Measurements from ENCODE around the gene TJP1.
"Not testable (repeated sequence)": the region's sequence is repeated elsewhere in the genome, so short reads cannot be mapped to it uniquely, and the experiment has no call there.

TJP1 gene

DNA sequence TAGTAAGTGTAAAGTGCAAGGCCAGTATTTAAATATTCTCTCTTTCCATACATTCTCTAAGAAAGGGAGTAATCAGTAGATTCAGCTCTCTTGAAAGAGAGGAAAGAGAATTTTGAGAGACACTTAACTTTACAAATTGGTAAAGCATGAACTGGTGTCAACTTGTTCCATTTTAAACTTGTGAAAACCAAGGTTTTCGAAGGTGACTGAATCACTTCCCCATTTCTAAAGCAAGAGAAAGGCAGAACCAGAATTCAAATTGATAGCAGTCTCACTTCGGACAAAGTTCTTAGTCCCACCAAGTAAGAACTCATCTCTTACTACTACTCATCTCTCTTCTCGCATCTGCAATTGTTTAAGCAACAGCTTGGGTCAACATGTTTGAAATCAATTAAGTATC is 22.4 kb downstream of the TJP1 start:
- DNase-seq (ENCODE audit: low spot score): no peak

- DNase-seq (ENCODE audit: low spot score): no peak
Measured at GRCh38 chr15:29795610-29796009, 26.7 kb downstream of the TJP1 start.

DNA sequence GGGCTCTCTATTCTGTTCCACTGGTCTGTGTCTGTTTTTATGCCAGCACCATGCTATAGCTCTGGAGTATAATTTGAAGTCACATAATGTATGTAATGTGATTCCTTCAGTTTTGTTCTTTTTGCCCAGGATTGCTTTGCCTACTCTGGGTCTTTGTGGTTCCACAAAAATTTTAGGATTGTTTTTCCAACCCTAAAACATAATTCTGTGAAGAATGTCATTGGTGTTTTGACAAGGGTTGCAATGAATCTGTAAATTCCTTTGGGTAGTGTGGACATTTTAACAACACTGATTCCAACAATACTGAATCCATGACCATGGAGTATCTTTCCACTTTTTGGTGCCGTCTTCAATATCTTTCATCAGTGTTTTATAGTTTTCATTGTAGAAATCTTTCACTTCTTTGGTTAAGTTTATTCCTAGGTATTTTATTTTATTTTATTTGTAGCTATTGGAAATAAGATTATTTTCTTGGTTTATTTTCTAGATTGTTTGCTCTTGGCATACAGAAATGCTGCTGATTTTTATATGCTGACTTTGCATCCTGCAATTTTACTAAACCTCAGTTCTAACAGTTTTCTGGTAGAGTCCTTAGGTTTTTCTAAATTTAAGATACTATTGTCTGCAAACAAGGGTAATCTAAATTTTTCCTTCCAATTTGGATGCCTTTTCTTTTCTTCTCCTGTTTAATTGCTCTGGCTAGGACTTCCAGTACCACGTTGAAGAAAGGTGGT is 29.7 kb downstream of the TJP1 start:
- DNase-seq (ENCODE audit: low spot score): no peak

- DNase-seq (ENCODE audit: low spot score): no peak
Measured at GRCh38 chr15:29790607-29791006, 31.7 kb downstream of the TJP1 start.

DNA sequence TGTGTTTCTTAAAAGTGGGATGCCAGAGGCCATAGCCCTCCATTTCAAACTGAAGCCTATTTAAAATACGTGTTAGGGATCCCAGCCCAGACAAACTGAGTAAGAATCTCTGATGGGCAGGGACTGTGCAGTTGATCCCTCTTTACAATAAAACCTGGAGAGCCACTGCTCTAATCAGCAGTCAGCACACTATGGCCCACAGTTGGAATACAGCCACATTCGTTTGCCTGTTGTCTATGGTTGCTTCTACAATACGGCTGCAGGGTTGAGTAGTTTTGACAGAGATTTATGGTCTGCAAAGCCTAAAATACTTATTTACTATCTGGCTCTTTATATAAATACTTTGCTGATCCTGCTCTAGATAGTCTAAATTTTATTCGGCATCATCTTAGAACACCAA is 32.4 kb downstream of the TJP1 start:
- DNase-seq (ENCODE audit: low spot score): no peak

- DNase-seq (ENCODE audit: low spot score): no peak
Measured at GRCh38 chr15:29788433-29789034, 33.7 kb downstream of the TJP1 start.

GRCh38 chr15:29787767-29788166 is 34.5 kb downstream of the TJP1 start:
- no peak for DNase-seq (ENCODE audit: low spot score)

GRCh38 chr15:29785642-29786041 is 36.6 kb downstream of the TJP1 start:
- DNase-seq (ENCODE audit: low spot score): no peak

DNA sequence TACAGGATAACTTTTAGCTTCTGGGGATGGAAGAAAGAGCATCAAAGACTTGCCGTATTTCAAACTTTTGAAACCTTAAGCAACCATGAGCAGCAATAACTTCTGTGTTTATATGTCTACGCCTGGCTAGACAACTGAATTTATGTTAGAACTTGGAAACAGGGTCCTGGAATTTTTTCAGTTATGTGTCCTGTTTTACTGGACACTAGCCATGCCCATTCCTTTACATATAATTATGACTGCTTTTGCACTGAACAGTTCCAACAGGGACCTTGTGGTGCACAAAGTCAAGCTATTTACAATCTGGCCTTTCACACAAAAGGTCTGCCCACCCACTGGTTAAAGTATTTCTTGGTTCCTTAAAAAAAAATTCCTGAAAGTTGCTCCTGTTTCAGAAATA is 37.1 kb downstream of the TJP1 start:
- DNase-seq (ENCODE audit: low spot score): no peak

DNA sequence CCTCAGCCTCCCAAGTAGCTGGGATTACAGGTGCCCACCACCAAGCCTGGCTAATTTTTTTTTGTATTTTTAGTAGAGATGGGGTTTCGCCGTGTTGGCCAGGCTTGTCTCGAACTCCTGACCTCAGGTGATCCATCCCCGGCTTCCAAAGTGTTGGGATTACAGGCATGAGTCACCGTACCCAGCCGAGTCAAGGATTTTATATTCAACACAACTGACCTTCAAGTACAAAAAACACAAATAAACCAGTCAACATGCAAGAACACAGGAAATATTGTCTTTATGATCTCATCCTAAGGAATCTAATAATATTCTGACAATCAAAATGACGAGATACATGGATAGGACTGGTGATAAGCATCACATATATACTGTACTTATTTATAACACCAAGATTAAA is 37.9 kb downstream of the TJP1 start:
- no peak for DNase-seq (ENCODE audit: low spot score)

- not testable (repeated sequence) for DNase-seq (ENCODE audit: low spot score)
Measured at GRCh38 chr15:29782816-29783215, 39.5 kb downstream of the TJP1 start.

- no peak for DNase-seq (ENCODE audit: low spot score)
Measured at GRCh38 chr15:29778382-29778781, 43.9 kb downstream of the TJP1 start.

DNA sequence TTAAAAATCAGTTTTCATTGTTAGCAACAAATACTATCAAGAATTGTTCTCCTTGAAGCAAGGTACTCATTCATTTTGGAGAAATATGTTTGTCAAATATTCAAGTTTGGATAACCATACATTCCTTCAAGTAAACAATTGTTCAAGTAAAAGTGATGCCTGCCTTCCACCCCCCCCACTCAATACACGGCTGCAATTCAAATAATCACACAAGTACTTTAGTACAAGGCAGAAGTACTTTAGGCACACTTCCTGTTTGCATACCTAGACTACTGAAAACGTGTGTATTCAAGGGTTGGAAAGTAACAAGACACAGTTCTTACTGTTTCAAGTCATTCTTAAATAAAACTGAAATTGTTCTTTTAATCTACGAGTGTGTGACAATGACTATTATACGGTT is 45.4 kb downstream of the TJP1 start:
- no peak for DNase-seq (ENCODE audit: low spot score)

DNA sequence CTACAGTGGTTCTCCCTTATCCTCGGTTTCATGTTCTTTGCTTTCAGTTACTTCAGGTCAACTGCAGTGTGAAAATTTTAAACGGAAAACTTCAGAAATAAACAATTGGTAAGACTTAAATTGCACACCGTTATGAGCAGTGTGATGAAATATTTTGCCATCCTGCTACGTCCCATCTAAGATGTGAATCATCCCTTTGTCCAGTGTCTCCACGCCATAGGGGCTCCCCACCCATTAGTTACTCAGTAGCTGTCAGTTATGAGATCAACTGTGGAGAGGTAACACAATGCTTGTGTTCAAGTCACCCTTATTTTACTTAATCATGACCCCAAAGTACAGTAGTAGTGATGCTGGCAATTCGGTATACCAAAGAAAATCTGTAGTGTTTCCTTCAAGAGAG is 47.4 kb downstream of the TJP1 start:
- peak; percentile 62 for DNase-seq (ENCODE audit: low spot score)

- DNase-seq (ENCODE audit: low spot score): no peak
Measured at GRCh38 chr15:29773816-29774215, 48.5 kb downstream of the TJP1 start.

DNA sequence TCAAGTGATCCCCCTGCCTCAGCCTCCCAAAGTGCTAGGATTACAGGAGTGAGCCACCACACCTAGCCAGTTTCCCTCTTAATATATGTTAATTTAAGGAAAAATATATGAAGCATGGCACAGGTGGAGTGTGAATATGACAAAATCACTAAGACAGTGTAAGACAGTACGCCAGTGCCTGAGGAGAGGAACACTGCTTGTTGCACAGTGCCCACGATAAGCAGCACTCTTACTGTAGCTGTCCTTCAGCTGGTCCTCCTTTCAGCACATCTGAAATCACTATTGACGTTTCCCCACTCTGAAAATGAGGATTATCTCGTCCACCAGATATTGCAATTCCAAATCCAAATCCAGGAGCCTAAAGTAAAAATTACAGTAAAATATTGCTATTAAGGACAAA is 49.3 kb downstream of the TJP1 start:
- DNase-seq (ENCODE audit: low spot score): no peak

DNA sequence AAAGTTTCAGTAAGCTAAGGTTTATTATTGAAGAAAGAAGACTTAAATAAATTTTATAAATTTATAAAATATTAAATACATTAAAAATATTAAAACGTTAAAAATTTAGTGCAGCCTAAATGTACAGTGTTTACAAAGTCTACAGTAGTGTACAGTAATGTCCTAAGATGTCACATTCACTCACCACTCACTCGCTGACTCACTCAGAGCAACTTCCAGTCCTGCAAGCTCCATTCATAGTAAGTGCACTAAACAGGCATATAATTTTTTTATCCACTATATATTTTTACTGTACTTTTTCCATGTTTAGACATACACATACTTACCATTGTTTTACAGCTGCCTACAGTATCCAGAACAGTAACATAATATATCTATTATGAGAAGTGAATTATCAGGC is 51.5 kb downstream of the TJP1 start:
- no peak for DNase-seq (ENCODE audit: low spot score)

DNA sequence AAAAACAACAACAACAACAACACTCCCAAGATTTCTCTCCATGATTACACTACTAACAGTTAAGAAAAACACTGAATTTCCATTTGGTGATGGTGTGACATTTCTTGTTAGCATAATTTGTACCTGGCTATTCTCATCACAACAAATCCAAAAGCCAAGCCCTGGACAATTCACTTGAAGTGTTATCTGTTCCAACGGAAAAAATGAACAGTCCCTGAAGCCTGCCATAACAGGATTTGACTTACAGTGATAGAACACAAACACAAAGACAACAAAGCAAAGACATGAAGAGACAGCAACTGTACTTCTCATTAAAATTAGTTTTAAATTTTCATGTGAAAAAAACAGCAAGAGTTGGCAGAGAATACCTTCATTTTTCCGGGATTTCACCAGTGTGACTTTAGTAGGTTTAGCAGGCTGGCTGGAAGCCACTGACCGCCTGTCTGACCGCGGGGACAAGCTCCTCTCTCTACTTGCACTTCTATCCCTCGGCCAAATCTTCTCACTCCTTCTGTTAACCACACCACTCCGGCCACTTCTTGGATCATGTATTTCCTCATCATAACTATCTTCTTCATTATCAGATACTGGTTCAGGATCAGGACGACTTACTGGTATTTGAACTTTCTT is 56.3 kb downstream of the TJP1 start:
- no peak for DNase-seq (ENCODE audit: low spot score)

- peak; percentile 42 for DNase-seq (ENCODE audit: low spot score)
Measured at GRCh38 chr15:29765234-29765841, 56.9 kb downstream of the TJP1 start.

DNA sequence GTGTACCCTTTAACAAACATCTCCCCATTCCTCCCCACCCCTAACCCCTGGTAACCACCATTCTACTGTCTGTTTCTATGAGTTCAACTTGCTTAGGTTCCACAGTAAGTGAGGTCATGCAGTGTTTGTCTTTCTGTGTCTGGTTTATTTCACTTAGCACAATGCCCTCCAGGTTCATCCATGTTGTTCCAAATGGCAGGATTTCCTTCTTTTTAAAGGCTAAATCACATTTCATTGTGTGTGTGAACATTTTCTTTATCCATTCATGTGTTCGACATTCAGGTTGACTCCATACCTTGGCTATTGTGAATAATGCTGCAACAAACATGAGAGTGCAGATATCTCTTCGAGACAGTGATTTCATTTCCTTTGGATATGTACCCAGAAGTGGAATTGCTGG is 62.7 kb downstream of the TJP1 start:
- DNase-seq (ENCODE audit: low spot score): no peak

DNA sequence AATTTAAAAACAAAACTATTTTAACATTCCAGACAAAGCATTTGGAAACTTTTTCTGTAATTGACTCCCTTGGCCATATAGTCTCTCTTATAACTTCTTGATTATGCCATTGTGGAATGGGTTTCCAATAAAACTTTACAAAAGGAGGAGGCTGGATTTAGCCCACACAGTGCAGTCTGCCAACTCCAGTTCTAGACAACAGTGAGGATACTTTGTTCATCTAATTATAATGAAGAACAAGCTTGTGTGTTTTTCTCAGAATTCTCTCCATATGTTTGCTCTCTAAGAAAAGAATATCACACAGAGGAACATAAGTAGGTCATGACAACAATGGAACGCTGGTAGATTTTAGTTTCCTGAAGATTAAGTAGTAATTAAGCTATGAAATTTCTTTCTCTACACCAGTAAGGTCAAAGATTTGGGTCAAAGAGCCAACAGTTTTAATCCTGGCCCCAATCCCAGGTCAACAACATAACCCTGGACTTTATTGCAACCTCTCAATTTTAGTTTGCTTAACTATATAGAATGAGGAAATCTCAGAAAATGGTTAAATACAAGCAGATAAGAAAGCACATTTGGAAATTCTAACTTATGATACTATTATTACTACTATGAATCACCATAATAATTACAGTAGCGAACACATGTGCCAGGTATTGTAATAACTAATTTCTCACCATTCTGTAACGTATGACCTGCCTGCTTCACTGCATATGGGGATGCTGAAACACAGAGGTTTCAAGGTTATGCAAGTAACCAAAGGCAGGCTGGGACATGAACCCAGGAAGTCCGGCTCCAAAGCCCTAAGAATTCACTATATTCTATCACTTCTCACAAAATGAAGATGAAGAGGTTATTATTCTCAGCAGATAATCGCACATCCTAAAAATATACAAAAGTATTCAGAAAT is 65.7 kb downstream of the TJP1 start:
- no peak for DNase-seq (ENCODE audit: low spot score)

DNA sequence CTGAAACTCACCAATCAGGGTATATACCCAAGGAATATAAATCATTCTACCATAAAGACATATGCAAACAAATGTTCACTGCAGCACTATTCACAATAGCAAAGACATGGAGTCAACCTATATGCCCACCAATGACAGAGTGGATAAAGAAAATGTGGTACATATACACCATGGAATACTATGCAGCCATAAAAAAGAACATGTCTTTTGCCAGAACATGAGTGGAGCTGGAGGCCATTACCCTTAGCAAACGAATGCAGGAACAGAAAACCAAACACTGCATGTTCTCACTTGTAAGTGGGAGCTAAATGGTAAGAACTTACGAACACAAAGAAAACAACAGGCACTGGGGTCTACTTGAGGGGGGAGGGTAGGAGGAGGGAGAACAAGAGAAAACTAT is 68.3 kb downstream of the TJP1 start:
- not testable (repeated sequence) for DNase-seq (ENCODE audit: low spot score)
